Aorta (tissue), 5 donors: Measurements from ENCODE around the gene PURA. TPM values are rescaled to one million over a fixed set of nuclear protein-coding genes. Genes with fewer than 3 reads are reported as not detected.

ENCODE experiments used
- ATAC-seq: fragments of 200-7000 bp; cut with Tn5 transposase; one replicate; pipeline ENCODE4 v1.9.1; 2022; ENCODE audit warnings: moderate library complexity; ENCODE audit not compliant: low FRiP score
- DNase-seq, 2 donors: peaks; one replicate each; pipeline ENCODE4 v3.0.0-alpha.2; 2020
- H3K27ac ChIP-seq, 2 donors: one replicate each; pipeline ENCODE4 v1.5.1; 2013; ENCODE audit warnings: low read length in 2 of 2, mild to moderate bottlenecking in 2 of 2, moderate library complexity in 2 of 2, control low read depth in 1 of 2, inconsistent platforms in 1 of 2, low read depth in 1 of 2
- H3K27me3 ChIP-seq, 2 donors: one replicate each; pipeline ENCODE4 v1.6.1; 2013; ENCODE audit warnings: control low read depth in 1 of 2, low read length in 1 of 2, mild to moderate bottlenecking in 1 of 2, moderate library complexity in 1 of 2; ENCODE audit not compliant: insufficient read depth in 2 of 2, control insufficient read depth in 1 of 2
- H3K36me3 ChIP-seq, 2 donors: one replicate each; pipeline ENCODE4 v1.6.1; 2013; ENCODE audit warnings: control low read depth in 1 of 2, low read length in 1 of 2, mild to moderate bottlenecking in 1 of 2; ENCODE audit not compliant: insufficient read depth in 2 of 2, control insufficient read depth in 1 of 2
- H3K4me1 ChIP-seq, 2 donors: one replicate each; pipeline ENCODE4 v1.6.1; 2013; ENCODE audit warnings: low read length in 2 of 2, control low read depth in 1 of 2, mild to moderate bottlenecking in 1 of 2, moderate library complexity in 1 of 2; ENCODE audit not compliant: insufficient read depth in 2 of 2, control insufficient read depth in 1 of 2
- H3K4me3 ChIP-seq, 2 donors: one replicate each; pipeline ENCODE4 v1.5.1; 2013; ENCODE audit warnings: low read length in 2 of 2, control low read depth in 1 of 2, mild to moderate bottlenecking in 1 of 2
- H3K9me3 ChIP-seq: one replicate; pipeline ENCODE4 v1.6.1; 2013; ENCODE audit warnings: mild to moderate bottlenecking, low read length; ENCODE audit not compliant: control insufficient read depth
- WGBS, 2 donors: extraction: QIAGEN DNeasy Blood & Tissue Kit; methylation state at CpG; one replicate each; pipeline ENCODE4 v1.1.7; 2013; 5-methylcytosine and 5-hydroxymethylcytosine counted together
- intact Hi-C, 2 donors: fragments of 100-400 bp; cut with DNase I; formaldehyde crosslinking; loops; one replicate each; pipeline versions ENCODE4 v1.14.2 to v1.15.0; 2022
- polyA plus RNA-seq, 2 donors: library from polyadenylated mRNA; stranded (reverse); fragments of 200-250 nt; gene quantifications; one replicate each; pipeline ENCODE4 v1.2.3, GENCODE V29; 2013
- total RNA-seq, 2 donors: library from RNA; stranded (reverse); fragmentation: NEBNext Ultra II Directional; extraction: Animal tissue kit (Norgen Biotek cat#: 25700); gene quantifications; one replicate each; pipeline ENCODE4 v1.2.1, GENCODE V29; 2021
- donor health status: healthy with polysubstance abuse.
- donor health status: Bipolar disorder and iron deficiency.
- donor health status: DM: no; HTN: no; CAD: no.
- donor health status: DM: no; HTN: no; CAD: no.
- donor health status: DM: yes; HTN: yes; CAD: no.

The PURA gene
- total and polyA plus RNA-seq, 4 donors: 5.2 to 50.0 (median 30.1) TPM

- 4% methylated on average over 12 to 13 of the region's 13 CpGs for WGBS, 2 donors
Observed at GRCh38 chr5:140112685-140113179, 1.2 kb upstream of the PURA start.

DNA sequence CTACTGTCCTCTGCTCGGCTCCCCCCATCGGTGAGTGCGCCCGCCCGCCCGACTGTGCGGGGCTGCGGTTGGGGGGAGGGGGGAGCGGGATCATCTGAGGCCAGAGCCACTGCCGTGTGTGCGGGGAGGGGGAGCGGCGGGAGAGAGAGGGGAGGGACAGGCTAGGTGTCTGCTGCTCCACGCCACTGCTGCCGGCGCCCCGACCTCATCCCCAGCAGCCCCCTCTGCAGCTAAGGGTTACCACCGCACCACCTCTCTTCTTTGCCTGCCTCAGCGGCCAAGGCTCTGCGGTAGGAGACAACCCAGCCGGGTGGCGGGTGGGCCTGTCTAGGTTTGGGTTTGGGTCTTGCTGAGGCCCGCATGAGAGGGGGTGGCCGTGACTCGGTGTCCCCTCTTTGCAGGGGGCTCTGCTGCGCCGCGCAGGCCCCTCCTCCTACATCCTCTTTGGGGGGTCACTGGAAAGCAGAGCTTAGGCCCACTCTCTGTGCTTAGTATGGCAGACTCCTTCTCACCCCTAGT is 670 bp upstream of the PURA start:
- H3K9me3 ChIP-seq: no peaks in the 10 kb centered on the region
- H3K4me3 ChIP-seq: peak overlapping the region; percentile 76 to 77
- ATAC-seq: peak; percentile 26
- H3K27ac ChIP-seq: peak overlapping the region; percentile 18 to 87
- H3K4me1 ChIP-seq: peaks cover 0 to 3% of the 10 kb centered on the region in 2 donors
- peak; percentile 53 to 75 for DNase-seq
- no peaks in the 10 kb centered on the region for H3K36me3 ChIP-seq
- H3K27me3 ChIP-seq: no peaks in the 10 kb centered on the region
- WGBS, 2 donors: 0 to 1% methylated on average over 12 to 28 of the region's 28 CpGs
- intact Hi-C loops: loop anchor here in 1 of 2 donors (5.0 kb wide), 1 partner anchor 34 kb away; no protein-coding TSS in a partner anchor

More at GRCh38 chr5:140112685-140113179, 1.2 kb upstream of the PURA start:
- peak overlapping the region; percentile 76 to 77 for H3K4me3 ChIP-seq
- H3K9me3 ChIP-seq: no peaks in the 10 kb centered on the region
- DNase-seq: no peak
- ATAC-seq: no peak
- peak overlapping the region; percentile 18 to 87 for H3K27ac ChIP-seq
- H3K4me1 ChIP-seq: peaks cover 0 to 3% of the 10 kb centered on the region in 2 donors
- intact Hi-C loops: loop anchor here in 1 of 2 donors (5.0 kb wide), 1 partner anchor 35 kb away; no protein-coding TSS in a partner anchor
- H3K36me3 ChIP-seq: no peaks in the 10 kb centered on the region
- H3K27me3 ChIP-seq: no peaks in the 10 kb centered on the region

DNA sequence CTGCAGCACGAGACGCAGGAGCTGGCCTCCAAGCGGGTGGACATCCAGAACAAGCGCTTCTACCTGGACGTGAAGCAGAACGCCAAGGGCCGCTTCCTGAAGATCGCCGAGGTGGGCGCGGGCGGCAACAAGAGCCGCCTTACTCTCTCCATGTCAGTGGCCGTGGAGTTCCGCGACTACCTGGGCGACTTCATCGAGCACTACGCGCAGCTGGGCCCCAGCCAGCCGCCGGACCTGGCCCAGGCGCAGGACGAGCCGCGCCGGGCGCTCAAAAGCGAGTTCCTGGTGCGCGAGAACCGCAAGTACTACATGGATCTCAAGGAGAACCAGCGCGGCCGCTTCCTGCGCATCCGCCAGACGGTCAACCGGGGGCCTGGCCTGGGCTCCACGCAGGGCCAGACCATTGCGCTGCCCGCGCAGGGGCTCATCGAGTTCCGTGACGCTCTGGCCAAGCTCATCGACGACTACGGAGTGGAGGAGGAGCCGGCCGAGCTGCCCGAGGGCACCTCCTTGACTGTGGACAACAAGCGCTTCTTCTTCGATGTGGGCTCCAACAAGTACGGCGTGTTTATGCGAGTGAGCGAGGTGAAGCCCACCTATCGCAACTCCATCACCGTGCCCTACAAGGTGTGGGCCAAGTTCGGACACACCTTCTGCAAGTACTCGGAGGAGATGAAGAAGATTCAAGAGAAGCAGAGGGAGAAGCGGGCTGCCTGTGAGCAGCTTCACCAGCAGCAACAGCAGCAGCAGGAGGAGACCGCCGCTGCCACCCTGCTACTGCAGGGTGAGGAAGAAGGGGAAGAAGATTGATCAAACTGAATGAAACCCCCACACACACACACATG is 654 bp downstream of the PURA start:
- intact Hi-C loops: loop anchor here (2.0 to 5.0 kb wide), 2 partner anchors 30 to 33 kb away; no protein-coding TSS in a partner anchor
- 10 to 11% methylated on average over 59 to 65 of the region's 65 CpGs for WGBS, 2 donors
- DNase-seq (peak; percentile 79 to 88), ATAC-seq (peak; percentile 70)
- no peaks in the 10 kb centered on the region for H3K36me3 ChIP-seq
- H3K27ac ChIP-seq: peak overlapping the region; percentile 49 to 62
- H3K9me3 ChIP-seq: no peaks in the 10 kb centered on the region
- peak overlapping the region; percentile 76 to 77 for H3K4me3 ChIP-seq
- no peaks in the 10 kb centered on the region for H3K27me3 ChIP-seq
- H3K4me1 ChIP-seq: peaks cover 0 to 3% of the 10 kb centered on the region in 2 donors

DNA sequence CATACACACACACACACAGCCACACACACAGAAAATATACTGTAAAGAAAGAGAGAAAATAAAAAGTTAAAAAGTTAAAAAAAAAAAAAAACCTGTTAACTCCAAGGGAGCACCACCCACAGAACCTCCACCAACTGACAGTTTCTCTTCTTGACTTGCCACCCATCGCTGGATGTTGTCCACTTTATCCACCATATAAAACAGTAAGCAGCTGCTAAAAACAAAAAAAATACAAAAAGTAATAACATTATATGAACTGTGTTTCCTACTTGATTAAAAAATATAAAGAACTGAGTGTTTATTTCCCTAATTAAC is 1.2 kb downstream of the PURA start:
- no peak for ATAC-seq
- intact Hi-C loops: loop anchor here in 1 of 2 donors (2.0 kb wide), 1 partner anchor 30 kb away; no protein-coding TSS in a partner anchor
- Histone ChIP-seq H3K27ac (no peak overlapping the region), H3K4me3 (peak overlapping the region in 1 of 2 donors; percentile 22), H3K9me3 (no peaks in the 10 kb centered on the region), H3K36me3 (no peaks in the 10 kb centered on the region), H3K4me1 (peaks cover 0 to 3% of the 10 kb centered on the region in 2 donors), H3K27me3 (no peaks in the 10 kb centered on the region)
- DNase-seq: no peak
- WGBS, 2 donors: 87 to 93% methylated on average over 1 of the region's 1 CpG

- Histone ChIP-seq H3K27ac (no peak overlapping the region), H3K4me3 (no peak overlapping the region), H3K27me3 (no peaks in the 10 kb centered on the region), H3K9me3 (no peaks in the 10 kb centered on the region), H3K36me3 (no peaks in the 10 kb centered on the region), H3K4me1 (peaks cover 3 to 5% of the 10 kb centered on the region in 2 donors)
- intact Hi-C loops: no loop called here
- 64 to 68% methylated on average over 2 of the region's 2 CpGs for WGBS, 2 donors
- no peak for DNase-seq
- ATAC-seq: no peak
Observed at GRCh38 chr5:140116716-140117115, 2.8 kb downstream of the PURA start.

- DNase-seq: no peak
- H3K27me3 ChIP-seq: no peaks in the 10 kb centered on the region
- 65 to 73% methylated on average over 3 of the region's 3 CpGs for WGBS, 2 donors
- no peak overlapping the region for H3K27ac ChIP-seq
- no peaks in the 10 kb centered on the region for H3K9me3 ChIP-seq
- ATAC-seq: no peak
- H3K4me1 ChIP-seq: peaks cover 3 to 5% of the 10 kb centered on the region in 2 donors
- no peaks in the 10 kb centered on the region for H3K36me3 ChIP-seq
- H3K4me3 ChIP-seq: no peak overlapping the region
- intact Hi-C loops: no loop called here
Observed at GRCh38 chr5:140117523-140117922, 3.6 kb downstream of the PURA start.

- DNase-seq (no peak), ATAC-seq (no peak)
- Histone ChIP-seq H3K27me3 (no peaks in the 10 kb centered on the region), H3K36me3 (no peaks in the 10 kb centered on the region), H3K27ac (no peak overlapping the region), H3K4me3 (no peak overlapping the region), H3K9me3 (no peaks in the 10 kb centered on the region), H3K4me1 (peaks cover 3 to 5% of the 10 kb centered on the region in 2 donors)
- intact Hi-C loops: no loop called here
- 69 to 74% methylated on average over 3 of the region's 3 CpGs for WGBS, 2 donors
Observed at GRCh38 chr5:140118302-140118936, 4.5 kb downstream of the PURA start.

DNA sequence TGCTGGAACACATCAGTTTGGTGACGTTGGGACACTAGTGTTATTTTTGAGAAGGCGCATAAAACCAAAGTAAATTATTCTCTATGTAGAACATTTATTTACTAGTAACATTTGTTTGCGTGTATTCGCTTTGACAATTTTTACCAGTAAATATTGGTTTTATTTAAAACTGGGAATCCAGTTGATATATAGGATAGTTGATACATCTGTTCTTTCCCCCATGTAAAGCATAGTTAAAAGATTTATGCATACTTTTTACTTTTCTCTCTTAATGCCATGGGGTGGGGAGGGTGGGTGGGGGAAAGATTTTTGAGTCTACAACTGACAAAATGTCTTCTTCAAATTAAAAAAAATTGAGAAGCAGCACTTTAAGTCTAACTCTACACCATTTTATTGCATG is 11.7 kb downstream of the PURA start, which contains the start of gene IGIP:
TSS of gene IGIP (plus strand) at position 301 of the 400 bp plus-strand sequence. CDS start 2,540 bp downstream, outside the sequence.
- no peak within 1 kb of the TSS for H3K4me3 ChIP-seq
- intact Hi-C loops: no loop called here
- no peaks in the 10 kb centered on the region for H3K36me3 ChIP-seq
- no peak for DNase-seq
- H3K4me1 ChIP-seq: peaks cover 3 to 5% of the 10 kb centered on the region in 2 donors
- H3K27me3 ChIP-seq: no peaks in the 10 kb centered on the region
- 93 to 94% methylated on average over 4 of the region's 4 CpGs for WGBS, 2 donors
- no peak for ATAC-seq
- no peaks in the 10 kb centered on the region for H3K9me3 ChIP-seq
- no peak within 1 kb of the TSS for H3K27ac ChIP-seq
